ENCODE data around the gene NENF. TPM values are rescaled to one million over a fixed set of nuclear protein-coding genes. Genes with fewer than 3 reads are reported as not detected.

NENF gene
- total RNA-seq, 1 experiment from 2014 or later: 51.0 TPM

DNA sequence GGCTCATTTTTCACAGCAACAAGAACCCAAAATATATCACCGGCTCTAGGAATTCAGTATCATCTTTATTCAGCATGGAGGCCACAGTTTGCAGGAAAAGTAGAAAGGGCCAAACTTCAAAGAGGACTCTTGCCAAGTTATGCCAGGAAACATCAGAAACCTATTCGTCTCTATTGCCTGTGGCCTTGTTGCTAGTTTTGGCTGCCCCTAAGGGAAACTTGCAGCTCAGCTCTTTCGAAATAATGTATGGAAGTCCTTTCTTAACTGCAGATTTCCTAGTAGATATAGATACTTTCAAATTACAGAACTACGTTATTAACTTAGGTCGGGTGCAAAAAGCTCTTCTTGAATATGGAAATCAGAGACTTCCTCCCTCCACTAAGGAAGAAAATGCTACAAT, 4.2 kb upstream of the NENF start:
- Histone ChIP-seq H3K9me3 (ENCODE audit: low read depth, low read length, poor library complexity, severe bottlenecking) (no peaks in the 10 kb centered on the region), H3K36me3 (ENCODE audit: insufficient read depth, low read length, poor library complexity, severe bottlenecking) (no peaks in the 10 kb centered on the region), H3K27me3 (replicated peaks; ENCODE audit: insufficient read depth, low read depth, low read length, poor library complexity) (no peaks in the 10 kb centered on the region), H3K4me3 (ENCODE audit: low read depth, low read length, poor library complexity, severe bottlenecking) (no peak overlapping the region), H3K27ac (ENCODE audit: low read depth, low read length, poor library complexity, severe bottlenecking) (no peak overlapping the region), H3K4me1 (ENCODE audit: insufficient read depth, low read length, poor library complexity, severe bottlenecking) (no peaks in the 10 kb centered on the region)
- TF ChIP-seq, protein P1, sequence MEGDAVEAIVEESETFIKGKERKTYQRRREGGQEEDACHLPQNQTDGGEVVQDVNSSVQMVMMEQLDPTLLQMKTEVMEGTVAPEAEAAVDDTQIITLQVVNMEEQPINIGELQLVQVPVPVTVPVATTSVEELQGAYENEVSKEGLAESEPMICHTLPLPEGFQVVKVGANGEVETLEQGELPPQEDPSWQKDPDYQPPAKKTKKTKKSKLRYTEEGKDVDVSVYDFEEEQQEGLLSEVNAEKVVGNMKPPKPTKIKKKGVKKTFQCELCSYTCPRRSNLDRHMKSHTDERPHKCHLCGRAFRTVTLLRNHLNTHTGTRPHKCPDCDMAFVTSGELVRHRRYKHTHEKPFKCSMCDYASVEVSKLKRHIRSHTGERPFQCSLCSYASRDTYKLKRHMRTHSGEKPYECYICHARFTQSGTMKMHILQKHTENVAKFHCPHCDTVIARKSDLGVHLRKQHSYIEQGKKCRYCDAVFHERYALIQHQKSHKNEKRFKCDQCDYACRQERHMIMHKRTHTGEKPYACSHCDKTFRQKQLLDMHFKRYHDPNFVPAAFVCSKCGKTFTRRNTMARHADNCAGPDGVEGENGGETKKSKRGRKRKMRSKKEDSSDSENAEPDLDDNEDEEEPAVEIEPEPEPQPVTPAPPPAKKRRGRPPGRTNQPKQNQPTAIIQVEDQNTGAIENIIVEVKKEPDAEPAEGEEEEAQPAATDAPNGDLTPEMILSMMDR (conservative IDR thresholded peaks at IDR 0.05; ENCODE audit: low read depth, low read length): no peak
- TF ChIP-seq EZH2 (IDR thresholded peaks at IDR 0.05; ENCODE audit: borderline replicate concordance, low read depth, low read length, poor library complexity, severe bottlenecking): no peak
- no peak for DNase-seq (ENCODE audit: low spot score)
- no TSS peak for BruUV-seq (replicated peaks)
- intact Hi-C loops (cut with micrococcal nuclease; ENCODE audit: unreplicated experiment): no loop called here
- ChIA-PET CTCF (interaction anchor here (0.5 kb wide), 1 partner anchor 29 kb away, joined by 3 read pairs; no protein-coding TSS in a partner anchor), POLR2A (ENCODE audit: low non-redundant PET) (no interaction called here)

DNA sequence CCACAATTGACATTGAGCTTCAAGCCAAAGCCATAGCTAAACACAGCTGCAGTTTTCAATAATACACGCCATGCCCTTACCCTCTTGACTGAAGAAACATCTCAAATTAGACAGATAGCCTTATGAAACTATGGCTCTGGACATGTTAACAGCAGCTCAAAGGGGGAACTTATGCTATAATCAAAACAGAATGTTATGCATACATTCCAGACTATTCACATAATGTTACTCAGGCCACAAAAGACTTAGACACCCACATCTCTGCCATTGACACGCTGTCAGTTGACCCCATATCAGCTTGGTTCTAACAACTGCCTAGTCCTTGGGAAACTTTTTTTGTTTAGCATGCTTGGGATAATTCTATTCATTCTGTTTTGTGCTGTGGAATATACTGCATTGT, 2.3 kb upstream of the NENF start:
- no peak for DNase-seq (ENCODE audit: low spot score)
- POLR2A ChIA-PET (ENCODE audit: low non-redundant PET): interaction anchor here (0.6 kb wide), 1 partner anchor 581 kb away, joined by 5 read pairs; no protein-coding TSS in a partner anchor
- Histone ChIP-seq H3K4me1 (ENCODE audit: insufficient read depth, low read length, poor library complexity, severe bottlenecking) (peaks cover 5% of the 10 kb centered on the region), H3K4me3 (ENCODE audit: low read depth, low read length, poor library complexity, severe bottlenecking) (no peak overlapping the region), H3K27me3 (replicated peaks; ENCODE audit: insufficient read depth, low read depth, low read length, poor library complexity) (no peaks in the 10 kb centered on the region), H3K9me3 (ENCODE audit: low read depth, low read length, poor library complexity, severe bottlenecking) (no peaks in the 10 kb centered on the region), H3K36me3 (ENCODE audit: insufficient read depth, low read length, poor library complexity, severe bottlenecking) (no peaks in the 10 kb centered on the region), H3K27ac (ENCODE audit: low read depth, low read length, poor library complexity, severe bottlenecking) (no peak overlapping the region)
- no TSS peak for BruUV-seq (replicated peaks)
- CTCF ChIA-PET: no interaction called here
- intact Hi-C loops (cut with micrococcal nuclease; ENCODE audit: unreplicated experiment): no loop called here
- TF ChIP-seq, protein P1 (conservative IDR thresholded peaks at IDR 0.05; ENCODE audit: low read depth, low read length): no peak
- TF ChIP-seq EZH2 (IDR thresholded peaks at IDR 0.05; ENCODE audit: borderline replicate concordance, low read depth, low read length, poor library complexity, severe bottlenecking): no peak

DNA sequence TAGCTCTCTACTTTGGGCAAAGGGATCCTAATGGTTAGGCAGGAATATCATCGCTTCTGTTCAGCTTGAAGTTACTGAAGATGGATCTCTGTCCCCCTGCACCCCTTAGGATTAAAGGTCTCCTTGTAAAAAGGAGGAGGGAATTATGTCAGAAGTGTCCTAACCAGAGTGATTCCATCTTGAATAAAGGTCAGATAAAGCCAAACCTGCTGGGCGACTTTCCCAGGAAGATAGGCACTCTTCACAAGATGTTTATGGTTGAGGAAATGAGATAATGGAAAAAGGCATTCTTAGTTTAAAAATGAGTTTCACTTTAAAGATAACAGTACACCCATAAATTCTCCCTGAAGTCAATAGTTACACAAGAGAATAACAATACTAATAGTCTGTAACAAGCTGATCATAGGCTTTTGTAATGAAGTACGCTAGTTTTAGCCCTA, 1.7 kb upstream of the NENF start:
- no peaks in the 10 kb centered on the region for H3K36me3 ChIP-seq (ENCODE audit: insufficient read depth, low read length, poor library complexity, severe bottlenecking)
- ChIA-PET POLR2A (ENCODE audit: low non-redundant PET) (no interaction called here), CTCF (no interaction called here)
- BruUV-seq (replicated peaks): no TSS peak
- H3K27me3 ChIP-seq (replicated peaks; ENCODE audit: insufficient read depth, low read depth, low read length, poor library complexity): no peaks in the 10 kb centered on the region
- H3K9me3 ChIP-seq (ENCODE audit: low read depth, low read length, poor library complexity, severe bottlenecking): no peaks in the 10 kb centered on the region
- H3K27ac ChIP-seq (ENCODE audit: low read depth, low read length, poor library complexity, severe bottlenecking): no peak overlapping the region
- no peak overlapping the region for H3K4me3 ChIP-seq (ENCODE audit: low read depth, low read length, poor library complexity, severe bottlenecking)
- TF ChIP-seq, protein P1 (conservative IDR thresholded peaks at IDR 0.05; ENCODE audit: low read depth, low read length): no peak
- no peak for TF ChIP-seq EZH2 (IDR thresholded peaks at IDR 0.05; ENCODE audit: borderline replicate concordance, low read depth, low read length, poor library complexity, severe bottlenecking)
- intact Hi-C loops (cut with micrococcal nuclease; ENCODE audit: unreplicated experiment): no loop called here
- peaks cover 5% of the 10 kb centered on the region for H3K4me1 ChIP-seq (ENCODE audit: insufficient read depth, low read length, poor library complexity, severe bottlenecking)
- DNase-seq (ENCODE audit: low spot score): no peak
